ENCODE measurements around the gene METRNL.

The METRNL gene

GRCh38 chr17:83067718-83068261, 11.6 kb upstream of the METRNL start:
- DNase-seq: peak; percentile 61

GRCh38 chr17:83068641-83069570, 10.5 kb upstream of the METRNL start:
- DNase-seq: no peak

- DNase-seq: no peak
These were observed 9.9 kb upstream of the METRNL start for GRCh38 chr17:83069571-83069906.

- no peak for DNase-seq
These were observed 9.3 kb upstream of the METRNL start for GRCh38 chr17:83069931-83070742.

GRCh38 chr17:83070800-83071341, 8.5 kb upstream of the METRNL start:
- DNase-seq: no peak

- DNase-seq: no peak
These were observed 8.0 kb upstream of the METRNL start for GRCh38 chr17:83071365-83071764.

DNA sequence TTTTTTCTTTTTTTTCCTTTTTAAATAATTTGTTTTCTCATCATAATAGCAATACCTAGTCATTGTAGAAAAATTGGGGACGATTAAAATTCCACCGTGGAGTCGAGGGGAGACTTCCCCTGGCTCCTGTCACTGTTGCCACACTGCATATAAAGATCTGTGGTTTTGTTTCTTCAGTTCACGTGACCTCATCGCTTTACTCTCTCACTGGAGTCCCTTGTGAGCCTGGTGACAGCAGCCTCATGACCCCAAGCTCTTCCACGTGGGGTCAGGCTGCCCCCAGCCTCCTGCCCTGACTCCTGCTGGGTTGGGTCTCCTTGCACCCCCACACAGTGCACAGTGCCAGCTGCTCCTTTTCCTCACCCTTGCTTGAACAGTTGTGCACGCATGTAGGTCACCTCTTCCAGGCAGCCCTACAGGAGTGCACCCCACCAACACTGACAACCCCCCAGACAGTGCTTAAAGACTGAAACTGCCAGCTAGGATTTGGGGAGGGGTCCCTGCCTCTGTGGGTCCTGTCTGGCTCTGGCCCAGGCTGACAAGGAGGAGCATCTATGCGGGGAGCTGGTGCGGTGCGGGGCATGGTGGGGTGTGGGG, 7.3 kb upstream of the METRNL start:
- DNase-seq: no peak

- no peak for DNase-seq
These were observed 6.6 kb upstream of the METRNL start for GRCh38 chr17:83072600-83073358.

DNA sequence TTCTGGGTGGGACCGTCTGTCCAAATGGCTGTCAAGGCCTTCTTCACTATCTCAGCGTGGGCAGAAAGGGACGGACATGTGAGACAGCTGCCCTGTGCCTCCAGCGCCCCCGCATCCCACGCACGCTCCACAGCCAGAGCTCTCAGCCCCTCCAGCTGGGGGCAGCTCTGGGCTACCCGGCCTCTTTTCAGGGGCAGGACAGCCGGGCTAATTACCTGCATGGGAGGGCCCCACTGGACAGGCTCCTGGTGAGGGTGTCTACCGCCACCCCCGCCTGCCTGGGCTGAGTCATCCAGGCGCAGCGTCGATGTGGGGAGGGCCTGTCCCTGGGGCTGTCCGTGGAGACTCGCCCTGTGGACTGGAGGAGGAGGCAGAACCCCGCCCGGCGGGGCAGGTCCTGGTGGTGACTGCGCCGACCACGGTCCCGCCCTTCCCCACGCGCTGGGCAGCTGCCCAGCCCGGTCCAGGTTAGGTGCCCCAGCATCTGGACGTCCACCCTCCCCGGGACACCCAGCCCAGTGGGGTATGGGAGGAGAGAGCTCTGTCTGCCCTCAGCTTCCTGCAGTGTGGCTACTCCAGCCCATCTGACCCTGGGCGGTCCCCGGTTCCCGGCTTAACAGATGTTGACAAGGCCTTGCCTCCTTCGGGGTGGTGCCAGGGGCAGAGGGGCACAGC, 5.9 kb upstream of the METRNL start:
- DNase-seq: peak; percentile 78

GRCh38 chr17:83074486-83075223, 4.8 kb upstream of the METRNL start:
- no peak for DNase-seq

- DNase-seq: no peak
These were observed 4.0 kb upstream of the METRNL start for GRCh38 chr17:83075270-83075880.

DNA sequence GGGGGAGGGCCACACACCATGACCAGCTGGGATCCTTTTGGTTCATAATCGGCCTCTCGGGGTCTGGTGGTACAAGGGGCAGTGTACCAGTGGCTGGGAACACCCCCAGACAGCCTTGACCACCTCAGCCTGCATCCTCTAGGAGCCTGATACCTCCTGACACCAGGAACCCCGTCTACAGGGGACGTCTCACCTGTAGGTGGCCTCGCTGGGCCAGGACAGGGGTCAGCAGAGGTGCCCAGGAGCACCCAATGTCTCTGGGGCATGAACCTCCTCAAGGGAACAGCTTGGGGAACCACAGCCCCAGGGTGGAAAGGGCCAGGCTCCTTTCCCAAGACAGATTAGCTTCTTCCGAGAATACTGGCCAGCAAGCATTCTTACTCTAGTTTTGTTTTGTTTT, 2.5 kb upstream of the METRNL start:
- DNase-seq: no peak

DNA sequence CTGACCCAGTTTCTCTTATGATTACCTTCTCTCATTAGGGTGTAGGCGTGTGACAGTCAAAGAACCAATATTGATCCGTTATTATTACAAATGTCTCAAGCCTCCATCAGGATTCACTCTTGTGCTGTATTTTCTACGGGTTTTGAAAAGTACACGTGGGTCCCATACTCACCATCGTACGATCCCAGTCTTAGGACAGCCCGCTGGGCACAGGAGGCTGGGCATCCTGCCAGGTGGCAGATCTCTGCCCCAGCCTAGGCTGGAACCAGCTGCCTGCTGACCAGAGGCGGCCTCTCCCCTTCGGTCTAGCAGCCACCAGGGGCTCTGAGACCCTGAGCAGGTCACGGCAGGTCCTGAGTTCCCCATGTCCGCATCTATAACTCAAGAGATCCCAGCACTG, 2.0 kb upstream of the METRNL start:
- DNase-seq: no peak

- no peak for DNase-seq
These were observed 1.5 kb upstream of the METRNL start for GRCh38 chr17:83077939-83078338.

DNA sequence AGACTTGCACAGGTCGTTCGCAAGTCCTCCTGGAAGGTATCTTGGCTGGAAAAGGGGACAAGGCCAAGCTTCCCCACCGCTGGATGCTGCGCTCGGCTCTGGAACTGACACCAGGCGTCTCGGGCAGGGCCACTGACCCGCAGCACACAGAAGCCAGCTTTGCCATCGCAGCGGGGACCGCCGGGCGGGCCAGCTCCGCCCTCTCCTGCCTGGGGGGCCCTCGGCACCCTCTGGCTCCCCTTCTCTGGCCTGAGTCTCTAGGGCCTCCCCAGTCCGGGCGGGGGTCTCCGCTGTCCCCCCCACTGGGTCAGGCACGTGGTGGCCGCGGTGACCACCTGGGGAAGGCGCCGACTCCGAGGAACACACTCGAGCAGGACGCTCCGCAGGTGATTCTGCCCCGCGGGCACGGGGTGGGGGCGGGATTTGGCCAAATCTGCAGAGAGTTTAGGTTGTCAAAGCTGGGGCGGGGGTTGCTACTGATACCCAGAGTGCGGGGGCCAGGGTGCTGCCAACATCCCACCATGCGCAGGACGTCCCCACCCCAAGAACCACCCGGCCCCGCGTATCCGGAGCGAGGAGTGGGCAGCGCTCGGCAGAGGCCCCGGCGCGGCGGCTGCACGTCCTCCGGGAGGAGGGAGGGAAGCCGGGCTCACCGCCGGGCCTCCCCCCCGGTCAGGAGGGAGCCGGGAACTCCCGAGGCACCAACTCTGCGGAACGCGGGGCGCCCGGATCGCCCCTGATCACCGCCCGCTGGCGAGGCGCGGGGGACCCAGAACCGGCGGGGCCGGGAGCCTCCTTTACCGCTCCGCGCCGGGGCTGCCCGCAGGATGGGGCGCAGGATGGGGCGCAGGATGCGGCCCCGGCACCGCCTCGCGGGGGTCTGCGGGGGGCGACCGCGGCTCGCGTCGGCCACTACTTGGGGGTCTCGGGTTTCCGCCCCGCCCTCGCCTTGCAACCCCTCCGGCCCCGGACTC, 744 bp upstream of the METRNL start:
- DNase-seq: peak; percentile 75

GRCh38 chr17:83079766-83080578, 563 bp downstream of the METRNL start:
- DNase-seq: no peak

GRCh38 chr17:83080579-83080857, 1.1 kb downstream of the METRNL start:
- DNase-seq: no peak

GRCh38 chr17:83080858-83081683, 1.7 kb downstream of the METRNL start:
- DNase-seq: no peak

Data from islet precursor cell (in vitro differentiated cells).